ENCODE measurements around the gene ZNF534.
A peak's percentile ranks its signal among the peaks of the same experiment; 100 is the strongest.
"Not testable (repeated sequence)": the region's sequence is repeated elsewhere in the genome, so short reads cannot be mapped to it uniquely, and the experiment has no call there.

ZNF534 gene

GRCh38 chr19:52428937-52429336 is at the start of gene ZNF534:
Gene ZNF534 (plus strand): TSS chr19:52429148. CDS start chr19:52431475, 2,327 bp downstream.
- DNase-seq, result no peak

GRCh38 chr19:52391135-52391534 is 37.8 kb upstream of the ZNF534 start:
- no peak for DNase-seq

- peak; percentile 96 for DNase-seq
Observed at GRCh38 chr19:52397310-52398080, 31.5 kb upstream of the ZNF534 start, which contains the start of gene ZNF528. Gene ZNF528 (plus strand): TSS chr19:52397849. CDS start chr19:52402014, 4,165 bp downstream.

GRCh38 chr19:52398081-52398441 is 30.9 kb upstream of the ZNF534 start:
- DNase-seq, result peak; percentile 8

- no peak for DNase-seq
Observed at GRCh38 chr19:52410276-52410675, 18.7 kb upstream of the ZNF534 start.

- DNase-seq, result no peak
Observed at GRCh38 chr19:52415711-52416110, 13.2 kb upstream of the ZNF534 start.

GRCh38 chr19:52442179-52442578 is 13.2 kb downstream of the ZNF534 start:
- no peak for DNase-seq

GRCh38 chr19:52444506-52444905 is 15.6 kb downstream of the ZNF534 start:
- no peak for DNase-seq

GRCh38 chr19:52451241-52451640 is 22.3 kb downstream of the ZNF534 start:
- DNase-seq, result no peak

GRCh38 chr19:52453324-52454094 is 24.6 kb downstream of the ZNF534 start, which contains the start of gene ZNF578:
Gene ZNF578 (plus strand): TSS chr19:52453553. CDS start chr19:52501846, 48,293 bp downstream.
- DNase-seq, result peak; percentile 91

- DNase-seq, result no peak
Observed at GRCh38 chr19:52464798-52465470, 36.0 kb downstream of the ZNF534 start.

- DNase-seq, result no peak
Observed at GRCh38 chr19:52473655-52474350, 44.9 kb downstream of the ZNF534 start.

GRCh38 chr19:52474351-52475127 is 45.6 kb downstream of the ZNF534 start:
- DNase-seq, result no peak

- not testable (repeated sequence) for DNase-seq
Observed at GRCh38 chr19:52484111-52484743, 55.3 kb downstream of the ZNF534 start.

GRCh38 chr19:52485064-52485463 is 56.1 kb downstream of the ZNF534 start:
- not testable (repeated sequence) for DNase-seq

- DNase-seq, result not testable (repeated sequence)
Observed at GRCh38 chr19:52485561-52486240, 56.8 kb downstream of the ZNF534 start.

- DNase-seq, result peak; percentile 1
Observed at GRCh38 chr19:52492201-52492993, 63.4 kb downstream of the ZNF534 start.

- no peak for DNase-seq
Observed at GRCh38 chr19:52492994-52493470, 64.1 kb downstream of the ZNF534 start.

- DNase-seq, result no peak
Observed at GRCh38 chr19:52494518-52494917, 65.6 kb downstream of the ZNF534 start.

GRCh38 chr19:52498571-52498970 is 69.6 kb downstream of the ZNF534 start:
- DNase-seq, result no peak

All from fibroblast of skin of right biceps (primary cell).